Measurements from ENCODE around the gene CASZ1. TPM values are rescaled to one million over a fixed set of nuclear protein-coding genes. Genes with fewer than 3 reads are reported as not detected.

CASZ1 gene
- total RNA-seq, 1 experiment from 2014 or later: 8.5 TPM

GRCh38 chr1:10795276-10796021 is 997 bp downstream of the CASZ1 start:
- DNase-seq (ENCODE audit: low read depth): peak; percentile 57

DNA sequence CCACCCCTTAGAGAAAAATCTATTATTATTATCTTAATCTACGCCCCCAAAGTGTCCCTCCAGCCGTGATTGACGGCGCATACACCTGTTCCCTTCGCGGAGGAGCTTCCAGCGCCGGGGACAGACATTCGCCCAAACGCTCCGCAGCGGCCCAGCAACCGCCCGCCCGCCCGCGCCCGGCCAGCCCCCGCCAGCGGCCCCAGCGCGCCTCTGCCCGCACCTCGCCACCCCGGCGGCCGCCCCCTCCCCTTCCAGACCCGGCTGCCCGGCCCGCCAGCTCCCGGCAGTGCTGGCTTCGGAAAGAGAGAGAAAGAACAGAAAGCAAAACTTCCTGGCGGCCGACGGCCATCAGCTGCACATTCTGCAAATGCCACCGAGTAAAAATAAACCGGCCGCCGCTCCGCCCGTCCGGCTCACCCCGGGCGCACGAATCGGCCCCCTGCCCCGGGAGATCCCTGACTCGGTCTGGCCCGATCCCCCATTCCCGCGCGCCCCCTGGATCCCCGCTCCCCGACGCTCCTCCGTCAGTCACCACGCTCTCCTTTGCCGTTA is 1.6 kb downstream of the CASZ1 start:
- peak; percentile 47 for DNase-seq (ENCODE audit: low read depth)

- DNase-seq (ENCODE audit: low read depth): peak; percentile 50
These were observed 3.3 kb downstream of the CASZ1 start for GRCh38 chr1:10793129-10793651.

GRCh38 chr1:10791105-10791951 is 5.1 kb downstream of the CASZ1 start:
- no peak for DNase-seq (ENCODE audit: low read depth)

DNA sequence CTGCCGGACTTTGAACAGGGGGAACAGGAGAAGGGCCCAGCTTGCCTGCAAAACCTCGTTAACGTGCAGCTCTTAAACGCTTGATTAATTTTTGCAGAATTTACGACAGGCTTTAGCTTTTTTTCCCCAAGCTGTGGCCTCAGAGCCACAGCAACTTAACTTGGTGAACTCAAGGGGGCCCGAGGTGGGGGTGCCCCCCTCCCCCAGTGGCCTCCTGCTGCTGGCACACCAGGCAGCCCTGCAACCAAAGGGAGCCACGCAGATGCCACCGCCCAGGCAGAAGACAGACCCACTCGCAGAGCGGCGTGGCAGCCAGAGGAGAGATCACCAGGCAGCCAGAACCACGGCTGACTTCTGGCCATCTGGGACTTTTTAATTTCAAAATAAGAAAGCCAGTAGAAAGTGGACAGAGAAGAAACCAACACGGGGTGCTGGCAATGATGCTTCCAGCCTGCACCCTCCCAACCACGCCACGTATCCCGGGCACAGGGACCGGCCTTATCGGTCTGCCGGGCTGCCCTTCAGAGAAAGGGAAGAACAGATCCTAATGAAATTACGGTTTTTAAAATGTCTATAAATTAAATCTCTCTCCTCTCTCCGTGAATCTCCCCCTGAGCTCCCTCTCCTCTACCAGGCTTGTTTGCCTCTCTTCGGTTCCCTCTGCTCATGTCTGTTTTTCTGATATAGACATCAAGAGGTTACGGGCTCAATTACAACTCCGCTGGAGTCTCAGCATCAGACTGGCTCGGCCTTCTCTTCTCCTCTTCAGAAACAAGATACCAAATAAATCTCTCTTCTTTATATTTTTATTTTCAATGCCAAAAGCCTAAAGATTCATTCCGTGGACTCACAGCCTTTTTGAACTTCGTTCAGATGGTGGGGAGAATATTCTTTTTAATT is 6.4 kb downstream of the CASZ1 start:
- DNase-seq (ENCODE audit: low read depth): no peak

DNA sequence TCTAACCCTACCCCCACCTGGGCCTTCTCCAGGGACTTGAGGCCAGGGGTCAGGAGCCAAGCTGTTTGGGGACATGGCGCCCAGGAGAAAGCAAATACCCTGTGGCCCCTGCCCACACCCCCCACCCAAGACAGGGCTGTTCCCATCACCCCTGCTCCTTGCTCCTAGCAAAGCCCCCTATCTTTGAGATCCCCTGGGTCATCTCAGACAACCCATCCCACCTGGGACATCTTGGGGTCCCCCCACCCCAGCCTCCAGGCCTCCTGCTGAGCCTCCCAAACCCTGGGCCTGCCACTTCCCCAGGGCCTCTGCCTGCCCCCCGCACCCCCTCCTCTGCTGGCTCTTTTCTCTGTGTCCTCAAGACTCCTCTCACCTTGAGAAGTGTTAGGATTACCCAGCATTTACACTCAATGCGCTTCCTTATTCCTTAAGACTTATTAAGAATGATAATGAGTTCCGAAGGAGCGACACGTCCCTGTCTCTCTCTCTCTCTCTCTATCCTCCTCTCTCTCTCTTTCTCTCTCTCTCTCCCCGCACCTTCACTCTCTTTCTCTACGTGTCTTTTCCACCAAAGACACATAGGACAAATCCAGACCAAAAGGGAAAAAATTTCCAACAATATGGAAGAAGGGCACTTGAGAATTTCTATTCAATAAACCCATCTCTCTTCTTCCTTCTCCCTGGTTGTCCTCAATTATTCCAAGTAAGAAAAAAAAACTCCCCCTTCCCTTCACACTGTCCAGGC is 7.2 kb downstream of the CASZ1 start:
- DNase-seq (ENCODE audit: low read depth): no peak

GRCh38 chr1:10788592-10789006 is 7.8 kb downstream of the CASZ1 start:
- DNase-seq (ENCODE audit: low read depth): no peak

- no peak for DNase-seq (ENCODE audit: low read depth)
These were observed 9.2 kb downstream of the CASZ1 start for GRCh38 chr1:10787286-10787685.

GRCh38 chr1:10785728-10786638 is 10.5 kb downstream of the CASZ1 start:
- no peak for DNase-seq (ENCODE audit: low read depth)

GRCh38 chr1:10784998-10785727 is 11.3 kb downstream of the CASZ1 start:
- DNase-seq (ENCODE audit: low read depth): no peak

GRCh38 chr1:10782491-10783244 is 13.8 kb downstream of the CASZ1 start:
- no peak for DNase-seq (ENCODE audit: low read depth)

GRCh38 chr1:10781137-10781536 is 15.3 kb downstream of the CASZ1 start:
- no peak for DNase-seq (ENCODE audit: low read depth)

GRCh38 chr1:10779841-10780240 is 16.6 kb downstream of the CASZ1 start:
- DNase-seq (ENCODE audit: low read depth): no peak

DNA sequence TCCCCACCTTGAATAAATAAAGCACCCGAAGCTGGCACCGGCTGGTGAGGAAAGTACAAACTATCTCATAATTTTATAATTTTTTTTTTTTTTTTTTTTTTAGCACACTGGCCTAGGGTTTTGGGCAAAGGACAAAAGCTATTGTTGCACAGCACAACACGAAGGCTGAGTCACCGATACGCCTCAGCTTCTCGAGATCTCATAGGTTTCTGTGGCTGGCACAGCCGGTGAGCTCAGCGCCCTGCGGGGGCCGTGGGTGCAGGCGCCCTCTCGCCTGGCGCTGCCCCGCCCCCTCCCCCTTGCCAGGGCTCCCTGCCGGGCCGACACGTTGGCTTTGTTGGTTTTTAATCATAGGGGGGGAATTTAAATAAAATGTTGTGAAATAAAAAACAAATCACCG is 17.2 kb downstream of the CASZ1 start:
- DNase-seq (ENCODE audit: low read depth): peak; percentile 92

GRCh38 chr1:10778640-10779039 is 17.8 kb downstream of the CASZ1 start:
- DNase-seq (ENCODE audit: low read depth): no peak

DNA sequence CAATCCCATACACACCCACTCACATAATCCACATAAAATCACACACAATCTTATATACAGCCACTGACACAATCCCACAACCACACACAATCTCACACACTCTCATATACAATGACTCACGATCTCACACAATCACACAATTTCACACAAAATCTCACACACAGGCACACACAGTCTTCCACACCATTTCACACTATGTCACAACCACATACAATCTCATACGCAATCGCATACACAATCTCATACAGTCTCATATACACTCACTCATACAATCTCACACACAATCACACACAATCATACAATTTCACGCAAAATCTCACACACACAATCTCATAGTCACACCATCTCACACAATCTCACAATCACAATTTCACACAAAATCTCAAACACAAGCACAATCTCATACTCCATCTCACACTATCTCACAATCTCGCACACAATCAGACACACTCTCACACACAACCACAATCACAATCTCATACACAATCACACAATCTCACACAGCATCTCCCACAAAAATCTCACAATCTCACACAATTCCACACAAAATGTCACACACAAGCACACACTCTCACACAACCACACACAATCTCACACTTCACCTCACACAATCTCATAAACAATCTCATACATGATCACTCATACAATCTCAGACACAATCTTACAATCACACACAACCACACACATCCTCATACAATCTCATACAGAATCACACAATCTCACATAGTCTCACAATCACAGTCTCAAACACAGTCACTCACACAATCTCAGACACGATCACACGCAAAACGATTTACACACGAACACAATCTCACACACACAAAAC is 18.5 kb downstream of the CASZ1 start:
- no peak for DNase-seq (ENCODE audit: low read depth)

DNA sequence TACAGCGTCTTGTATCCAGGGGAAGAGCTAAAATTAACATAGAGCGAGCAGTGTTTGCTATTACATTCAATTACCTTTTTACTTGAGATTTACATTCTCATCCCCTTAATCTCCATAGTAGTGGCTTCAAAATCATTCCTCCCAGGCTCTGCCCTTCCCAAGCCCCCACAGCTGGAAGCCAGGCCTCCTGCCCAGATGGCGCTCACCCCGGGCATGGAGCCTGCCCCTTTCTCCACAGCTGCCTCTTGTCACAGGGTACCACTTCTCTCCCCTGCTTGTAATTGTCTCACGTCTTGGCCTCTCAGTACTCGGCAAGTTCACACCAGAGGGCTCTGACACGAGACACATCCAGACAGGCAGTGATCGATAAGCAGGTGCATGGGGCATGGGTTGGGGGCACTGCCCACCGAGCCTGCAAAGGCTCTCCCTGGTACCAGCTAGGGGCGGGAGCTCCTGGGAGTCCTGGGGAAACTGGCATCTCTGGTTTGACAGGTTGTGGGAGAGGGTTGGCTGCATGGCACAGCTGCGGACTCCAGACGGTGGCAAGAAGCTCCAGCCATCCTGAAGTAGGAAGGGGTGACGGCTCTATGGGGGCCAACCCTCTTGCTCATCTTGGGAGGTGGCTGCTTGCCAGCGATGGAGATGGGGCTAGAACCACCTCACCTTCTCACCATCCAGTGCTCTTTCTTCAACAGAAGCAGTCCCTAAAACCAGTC is 20.1 kb downstream of the CASZ1 start:
- DNase-seq (ENCODE audit: low read depth): no peak

Measured in Daoy (cell line).